Measurements from ENCODE around the gene ADARB2.

Gene ADARB2

GRCh38 chr10:1156616-1156886, 580.8 kb downstream of the ADARB2 start:
- DNase-seq: no peak

- DNase-seq: no peak
Observed at GRCh38 chr10:1155791-1156615, 581.3 kb downstream of the ADARB2 start.

- DNase-seq: no peak
Observed at GRCh38 chr10:1154531-1155295, 582.6 kb downstream of the ADARB2 start.

GRCh38 chr10:1153805-1154351, 583.4 kb downstream of the ADARB2 start:
- DNase-seq: no peak

GRCh38 chr10:1153251-1153763, 584.0 kb downstream of the ADARB2 start:
- no peak for DNase-seq

GRCh38 chr10:1152386-1153250, 584.7 kb downstream of the ADARB2 start:
- no peak for DNase-seq

- no peak for DNase-seq
Observed at GRCh38 chr10:1151076-1152033, 586.0 kb downstream of the ADARB2 start.

- DNase-seq: no peak
Observed at GRCh38 chr10:1150638-1150955, 586.7 kb downstream of the ADARB2 start.

- no peak for DNase-seq
Observed at GRCh38 chr10:1149793-1150637, 587.3 kb downstream of the ADARB2 start.

GRCh38 chr10:1148855-1149605, 588.3 kb downstream of the ADARB2 start:
- no peak for DNase-seq

- DNase-seq: no peak
Observed at GRCh38 chr10:1147810-1148209, 589.5 kb downstream of the ADARB2 start.

GRCh38 chr10:1142596-1142995, 594.7 kb downstream of the ADARB2 start:
- DNase-seq: no peak

GRCh38 chr10:1141701-1142100, 595.6 kb downstream of the ADARB2 start:
- DNase-seq: no peak

GRCh38 chr10:1141261-1141660, 596.1 kb downstream of the ADARB2 start:
- DNase-seq: no peak

- DNase-seq: no peak
Observed at GRCh38 chr10:1138529-1138928, 598.8 kb downstream of the ADARB2 start.

GRCh38 chr10:1137499-1138163, 599.7 kb downstream of the ADARB2 start:
- DNase-seq: no peak

- no peak for DNase-seq
Observed at GRCh38 chr10:1136268-1136667, 601.1 kb downstream of the ADARB2 start.

GRCh38 chr10:1134156-1134555, 603.2 kb downstream of the ADARB2 start:
- no peak for DNase-seq

- DNase-seq: no peak
Observed at GRCh38 chr10:1133495-1134045, 603.8 kb downstream of the ADARB2 start.

Measured in activated T-cell treated with anti-CD3 and anti-CD28 coated beads, Interleukin-2, amount 50 U/mL, for 48 hours (primary cell).